GM12878 (cell line): Measurements from ENCODE around the gene FRS3. TPM values are rescaled to one million over a fixed set of nuclear protein-coding genes. Genes with fewer than 3 reads are reported as not detected.

Experiments used
- ATAC-seq: fragments of 200-7000 bp; cut with Tn5 transposase; 3 replicates; pipeline ENCODE4 v1.9.1; 2020; ENCODE audit warnings: mild to moderate bottlenecking, moderate library complexity
- BruUV-seq: library from RNA; stranded (reverse); fragments of 400-500 nt; replicated peaks from 2 replicates; lab custom pipeline; 2021; lab: Mats Ljungman, UMichigan
- CTCF ChIA-PET: fragments of 300-600 bp; sonication (Branson Sonifier 250); formaldehyde crosslinking; extraction: SDS; loops from one replicate; lab custom pipeline; 2021; ENCODE audit warnings: inconsistent platforms; lab: Yijun Ruan, JAX
- POLR2A ChIA-PET: fragments of 350-600 bp; formaldehyde crosslinking; extraction: SDS; loops from one replicate; lab custom pipeline; 2021; ENCODE audit warnings: inconsistent platforms; lab: Charles Lee
- RAD21 ChIA-PET: fragments of 300-600 bp; sonication (Branson Sonifier 250); formaldehyde crosslinking; loops from one replicate; lab custom pipeline; 2023; ENCODE audit warnings: antibody characterized with exemption; ENCODE audit not compliant: unreplicated experiment; lab: Charles Lee
- SMC1A ChIA-PET: fragments of 300-600 bp; sonication (Branson Sonifier 250); formaldehyde crosslinking; loops from one replicate; lab custom pipeline; 2023; ENCODE audit not compliant: unreplicated experiment, uncharacterized antibody; lab: Charles Lee
- DNase-seq: peaks from one replicate; pipeline ENCODE4 v3.0.0-alpha.2; 2011; ENCODE audit warnings: low read depth, low spot score
- FAIRE-seq: peaks from 3 replicates; lab custom pipeline; 2011; peaks lifted over from hg19 to GRCh38; lab: Jason Lieb, UNC
- H2AFZ ChIP-seq: 2 replicates; pipeline ENCODE4 v1.6.0; 2011; ENCODE audit warnings: low read depth, low read length, control low read depth; ENCODE audit not compliant: control insufficient read depth
- H3K27ac ChIP-seq: 2 replicates; pipeline ENCODE4 v1.5.1; 2011; ENCODE audit warnings: control low read depth; ENCODE audit not compliant: control insufficient read depth, insufficient read depth
- H3K27me3 ChIP-seq, 2 experiments: replicated peaks in 1 of 2; 2 replicates each; pipeline versions ENCODE4 v1.6.0 to v1.6.1; 2011; ENCODE audit warnings: low read length in 1 of 2; ENCODE audit not compliant: control insufficient read depth in 2 of 2, insufficient read depth in 2 of 2
- H3K36me3 ChIP-seq, 2 experiments: 2 replicates each; pipeline ENCODE4 v1.5.1; 2011; ENCODE audit warnings: low read length in 1 of 2; ENCODE audit not compliant: control insufficient read depth in 2 of 2, insufficient read depth in 2 of 2
- H3K4me1 ChIP-seq: 2 replicates; pipeline ENCODE4 v1.6.1; 2011; ENCODE audit warnings: mild to moderate bottlenecking, low read length, moderate library complexity, mixed read lengths; ENCODE audit not compliant: control insufficient read depth, insufficient read depth
- H3K4me2 ChIP-seq: 2 replicates; pipeline ENCODE4 v1.6.0; 2011; ENCODE audit warnings: control low read depth; ENCODE audit not compliant: control insufficient read depth, insufficient read depth
- H3K4me3 ChIP-seq: fragments of 200-600 bp; sonication (generic); 2 replicates; pipeline ENCODE4 v1.5.1; 2016
- H3K79me2 ChIP-seq: 2 replicates; pipeline ENCODE4 v1.6.0; 2011; ENCODE audit warnings: low read length; ENCODE audit not compliant: control insufficient read depth, insufficient read depth
- H3K9ac ChIP-seq: 2 replicates; pipeline ENCODE4 v1.8.0; 2011; ENCODE audit warnings: low read length, control low read depth, mixed read lengths; ENCODE audit not compliant: control insufficient read depth, insufficient read depth
- H3K9me3 ChIP-seq: replicated peaks from 3 replicates; pipeline ENCODE4 v1.5.1; 2011; ENCODE audit warnings: mild to moderate bottlenecking, low read length; ENCODE audit not compliant: control insufficient read depth, insufficient read depth
- H4K20me1 ChIP-seq: 2 replicates; pipeline ENCODE4 v1.6.0; 2011; ENCODE audit not compliant: control insufficient read depth, insufficient read depth
- ATF7 ChIP-seq: fragments of 450-650 bp; IDR thresholded peaks from 2 replicates; pipeline ENCODE4 v1.6.1; 2016; ENCODE audit warnings: low read depth, mild to moderate bottlenecking
- ESRRA ChIP-seq: IDR thresholded peaks from 2 replicates; pipeline ENCODE4 v1.6.1; 2012; ENCODE audit warnings: mild to moderate bottlenecking, low read length, improper control_type of control experiment
- HDGF ChIP-seq: fragments of 450-650 bp; IDR thresholded peaks from 2 replicates; pipeline ENCODE4 v1.6.1; 2016; ENCODE audit warnings: antibody characterized with exemption
- LARP7 ChIP-seq: fragments of 450-650 bp; IDR thresholded peaks from 2 replicates; pipeline ENCODE4 v1.6.1; 2017; ENCODE audit warnings: mild to moderate bottlenecking
- MEF2A ChIP-seq: IDR thresholded peaks from 2 replicates; pipeline ENCODE4 v1.6.1; 2011; ENCODE audit warnings: low read depth, mild to moderate bottlenecking, low read length, moderate library complexity; ENCODE audit not compliant: insufficient read depth
- NFYB ChIP-seq: IDR thresholded peaks from 2 replicates; pipeline ENCODE4 v1.6.1; 2011; ENCODE audit warnings: low read depth, mild to moderate bottlenecking, low read length, improper control_type of control experiment, moderate library complexity; ENCODE audit not compliant: insufficient read depth
- SP1 ChIP-seq: IDR thresholded peaks from one replicate; pipeline ENCODE4 v1.6.1; 2011; ENCODE audit warnings: low read depth, low read length
- TAF1 ChIP-seq: IDR thresholded peaks from 2 replicates; pipeline ENCODE4 v1.6.1; 2011; ENCODE audit warnings: mild to moderate bottlenecking, low read depth, low read length, borderline replicate concordance
- ZNF207 ChIP-seq: fragments of 450-650 bp; IDR thresholded peaks from 2 replicates; pipeline ENCODE4 v1.6.1; 2014; ENCODE audit warnings: antibody characterized with exemption, mild to moderate bottlenecking, borderline replicate concordance
- ZNF274 ChIP-seq: IDR thresholded peaks from one replicate; pipeline ENCODE4 v1.8.0; 2011; ENCODE audit not compliant: insufficient read length, insufficient read depth
- ZSCAN29 ChIP-seq: fragments of 450-650 bp; IDR thresholded peaks from 2 replicates; pipeline ENCODE4 v1.6.1; 2017; ENCODE audit warnings: mild to moderate bottlenecking, moderate library complexity
- WGBS: methylation state at CpG from one replicate; pipeline ENCODE4 v1.1.6; 2016; ENCODE audit warnings: low lambda C conversion rate; ENCODE audit not compliant: insufficient replicate concordance, insufficient coverage; ENCODE audit errors: missing lambda C conversion rate; 5-methylcytosine and 5-hydroxymethylcytosine counted together
- in situ Hi-C: fragments of 300-500 bp; cut with MboI; formaldehyde crosslinking; loops from 9 replicates; pipeline ENCODE4 v1.14.3; 2018; ENCODE audit warnings: mixed read lengths
- intact Hi-C: fragments of 100-400 bp; cut with micrococcal nuclease; formaldehyde crosslinking; loops from one replicate; pipeline ENCODE4 v1.14.2; 2022; ENCODE audit not compliant: unreplicated experiment
- polyA plus RNA-seq, 11 experiments: library from polyadenylated mRNA; depleted of rRNA in 4 of 11; unstranded in 6 of 11; stranded (reverse) in 5 of 11; fragments of >200 nt; fragmentation: Nextera tagmentation in 4 of 11; fragmentation: Illumina TruSeq in 1 of 11; extraction: Ambion mirVana in 4 of 11; extraction: Trizol in 1 of 11; gene quantifications; 1 replicate in 1 of 11; 2 replicates in 10 of 11; pipeline versions ENCODE4 v1.2.1 to v1.2.3, GENCODE V29; 2011 to 2016; ENCODE audit warnings: inconsistent platforms in 2 of 11, missing spikeins in 2 of 11, low read depth in 1 of 11
- total RNA-seq, 4 experiments: library from RNA; depleted of rRNA in 3 of 4; stranded (reverse); fragments of >200 nt in 3 of 4; fragmentation: Illumina TruSeq in 1 of 4; extraction: Trizol in 1 of 4; gene quantifications; 2 replicates each; pipeline versions ENCODE4 v1.2.1 to v1.2.3, GENCODE V29; 2013 to 2021
- TF ChIP-seq, protein P1 (sequence below): fragments of 450-650 bp; IDR thresholded peaks from 2 replicates; pipeline ENCODE4 v1.6.1; 2017; ENCODE audit warnings: antibody characterized with exemption, mild to moderate bottlenecking, moderate library complexity

The FRS3 gene
- total and polyA plus RNA-seq, 10 of the 15 experiments (the other 5 are each of a cell fraction or from before 2014, with no cell fraction given) = 0.05 to 3.4 (median 1.5) TPM

DNA sequence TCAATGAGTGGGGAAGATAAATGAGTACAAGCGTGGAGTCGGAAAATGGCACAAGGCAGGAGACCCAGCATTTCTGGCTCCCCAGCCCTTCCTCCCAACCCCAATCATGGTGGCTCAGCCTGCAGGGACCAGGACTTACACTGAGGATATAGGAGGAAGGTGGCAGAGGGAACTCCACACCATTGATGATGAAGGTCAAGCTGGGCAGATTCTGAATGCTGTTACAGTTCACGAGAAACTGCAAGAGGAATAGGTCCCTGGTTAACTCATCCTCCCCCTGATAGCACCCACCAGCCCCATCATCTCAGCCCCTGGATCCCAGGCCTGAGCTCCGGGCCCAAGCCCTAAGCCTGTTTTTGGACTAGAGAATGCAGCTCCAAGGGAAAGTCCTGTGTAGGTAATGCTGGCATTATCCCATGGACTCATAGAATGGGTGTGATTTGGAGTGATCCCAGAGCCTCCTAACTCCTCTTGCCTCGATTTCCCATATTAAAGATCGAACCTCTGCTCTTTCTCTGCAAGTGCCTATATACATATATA is 42.0 kb downstream of the FRS3 start:
- in situ Hi-C loops = no loop called here
- H3K27me3 ChIP-seq = no peaks in the 10 kb centered on the region; a peak in 1 of 4 replicates
- no peaks in the 10 kb centered on the region; the same call in 1 of the 2 replicates for H3K4me1 ChIP-seq
- no peaks in the 10 kb centered on the region for H4K20me1 ChIP-seq
- BruUV-seq = no TSS peak
- ATAC-seq (no peak), FAIRE-seq (no peak), DNase-seq (no peak)
- H3K9ac ChIP-seq = no peak overlapping the region
- ChIA-PET POLR2A (interaction anchor here (0.6 kb wide), 1 partner anchor 61 kb away, joined by 3 read pairs; no protein-coding TSS in a partner anchor), RAD21 (interaction anchor here (2.4 kb wide), 1 partner anchor 32 kb away, joined by 10 read pairs; no protein-coding TSS in a partner anchor), SMC1A (interaction anchor here (1.2 kb wide), 1 partner anchor 135 kb away, joined by 3 read pairs; no protein-coding TSS in a partner anchor), CTCF (interaction anchor here (1.0 kb wide), 1 partner anchor 185 kb away, joined by 3 read pairs; no protein-coding TSS in a partner anchor)
- TF ChIP-seq HDGF (no peak), TAF1 (no peak), ZNF274 (no peak), SP1 (no peak), ZNF207 (no peak), ZSCAN29 (no peak), NFYB (no peak), LARP7 (no peak), ESRRA (no peak), MEF2A (no peak), ATF7 (no peak)
- TF ChIP-seq, protein P1, sequence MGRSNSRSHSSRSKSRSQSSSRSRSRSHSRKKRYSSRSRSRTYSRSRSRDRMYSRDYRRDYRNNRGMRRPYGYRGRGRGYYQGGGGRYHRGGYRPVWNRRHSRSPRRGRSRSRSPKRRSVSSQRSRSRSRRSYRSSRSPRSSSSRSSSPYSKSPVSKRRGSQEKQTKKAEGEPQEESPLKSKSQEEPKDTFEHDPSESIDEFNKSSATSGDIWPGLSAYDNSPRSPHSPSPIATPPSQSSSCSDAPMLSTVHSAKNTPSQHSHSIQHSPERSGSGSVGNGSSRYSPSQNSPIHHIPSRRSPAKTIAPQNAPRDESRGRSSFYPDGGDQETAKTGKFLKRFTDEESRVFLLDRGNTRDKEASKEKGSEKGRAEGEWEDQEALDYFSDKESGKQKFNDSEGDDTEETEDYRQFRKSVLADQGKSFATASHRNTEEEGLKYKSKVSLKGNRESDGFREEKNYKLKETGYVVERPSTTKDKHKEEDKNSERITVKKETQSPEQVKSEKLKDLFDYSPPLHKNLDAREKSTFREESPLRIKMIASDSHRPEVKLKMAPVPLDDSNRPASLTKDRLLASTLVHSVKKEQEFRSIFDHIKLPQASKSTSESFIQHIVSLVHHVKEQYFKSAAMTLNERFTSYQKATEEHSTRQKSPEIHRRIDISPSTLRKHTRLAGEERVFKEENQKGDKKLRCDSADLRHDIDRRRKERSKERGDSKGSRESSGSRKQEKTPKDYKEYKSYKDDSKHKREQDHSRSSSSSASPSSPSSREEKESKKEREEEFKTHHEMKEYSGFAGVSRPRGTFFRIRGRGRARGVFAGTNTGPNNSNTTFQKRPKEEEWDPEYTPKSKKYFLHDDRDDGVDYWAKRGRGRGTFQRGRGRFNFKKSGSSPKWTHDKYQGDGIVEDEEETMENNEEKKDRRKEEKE = no peak
- H3K4me2 ChIP-seq = no peak overlapping the region
- H3K36me3 ChIP-seq = no peaks in the 10 kb centered on the region
- no peak overlapping the region for H2AFZ ChIP-seq
- peaks cover 20% of the 10 kb centered on the region for H3K79me2 ChIP-seq
- H3K9me3 ChIP-seq = no peaks in the 10 kb centered on the region
- intact Hi-C loops = loop anchor here (10.0 kb wide), 1 partner anchor 663 kb away; the partner anchor contains the start of genes NFYA and OARD1
- no peak overlapping the region for H3K27ac ChIP-seq
- H3K4me3 ChIP-seq = no peak overlapping the region
- 57% methylated on average over 6 of the region's 6 CpGs for WGBS
